ENCODE measurements around the gene SIGLEC1.

The SIGLEC1 gene

GRCh38 chr20:3679749-3680700, 32.4 kb downstream of the SIGLEC1 start:
- DNase-seq (ENCODE audit: low read depth) = no peak

GRCh38 chr20:3678856-3679720, 33.3 kb downstream of the SIGLEC1 start:
- DNase-seq (ENCODE audit: low read depth) = no peak

GRCh38 chr20:3678198-3678597, 34.2 kb downstream of the SIGLEC1 start:
- DNase-seq (ENCODE audit: low read depth) = no peak

GRCh38 chr20:3677733-3678132, 34.7 kb downstream of the SIGLEC1 start:
- no peak for DNase-seq (ENCODE audit: low read depth)

GRCh38 chr20:3674995-3675900, 37.2 kb downstream of the SIGLEC1 start:
- DNase-seq (ENCODE audit: low read depth) = no peak

GRCh38 chr20:3674447-3674846, 38.0 kb downstream of the SIGLEC1 start:
- no peak for DNase-seq (ENCODE audit: low read depth)

- DNase-seq (ENCODE audit: low read depth) = no peak
These were observed 39.0 kb downstream of the SIGLEC1 start for GRCh38 chr20:3673221-3674070.

- DNase-seq (ENCODE audit: low read depth) = no peak
These were observed 39.7 kb downstream of the SIGLEC1 start for GRCh38 chr20:3672547-3673171.

GRCh38 chr20:3671986-3672546, 40.3 kb downstream of the SIGLEC1 start:
- no peak for DNase-seq (ENCODE audit: low read depth)

GRCh38 chr20:3670945-3671344, 41.5 kb downstream of the SIGLEC1 start:
- no peak for DNase-seq (ENCODE audit: low read depth)

GRCh38 chr20:3670511-3670910, 41.9 kb downstream of the SIGLEC1 start:
- no peak for DNase-seq (ENCODE audit: low read depth)

GRCh38 chr20:3669710-3670367, 42.6 kb downstream of the SIGLEC1 start:
- no peak for DNase-seq (ENCODE audit: low read depth)

- DNase-seq (ENCODE audit: low read depth) = no peak
These were observed 44.9 kb downstream of the SIGLEC1 start for GRCh38 chr20:3667434-3668037.

- no peak for DNase-seq (ENCODE audit: low read depth)
These were observed 48.5 kb downstream of the SIGLEC1 start for GRCh38 chr20:3663858-3664257.

GRCh38 chr20:3663031-3663701, 49.2 kb downstream of the SIGLEC1 start, which contains the start of gene GFRA4:
Gene GFRA4, minus strand, starts transcription at chr20:3663399. Its CDS starts 0 bp downstream, at chr20:3663399.
- DNase-seq (ENCODE audit: low read depth) = no peak
